ENCODE measurements around the gene HBP1.

Gene HBP1

DNA sequence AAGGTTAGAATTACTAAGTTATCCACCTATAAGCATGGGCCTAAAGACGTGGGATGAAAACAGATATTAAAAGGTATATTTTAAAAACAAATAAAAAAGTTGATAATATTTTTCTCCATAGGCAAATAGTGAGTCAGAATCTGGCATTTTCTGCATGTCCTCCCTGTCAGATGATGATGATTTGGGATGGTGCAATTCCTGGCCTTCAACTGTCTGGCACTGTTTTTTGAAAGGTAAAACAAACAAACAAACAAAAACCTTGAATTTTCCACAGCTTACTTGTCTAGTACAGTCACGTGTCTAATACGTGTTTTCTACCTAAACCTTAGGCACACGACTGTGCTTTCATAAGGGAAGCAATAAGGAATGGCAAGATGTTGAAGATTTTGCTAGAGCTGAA, 17.4 kb downstream of the HBP1 start:
- H3K27me3 ChIP-seq (ENCODE audit: low read length): no peaks in the 10 kb centered on the region
- peaks cover 17% of the 10 kb centered on the region; the same call in 1 of the 2 replicates for H3K36me3 ChIP-seq (ENCODE audit: low read length)
- H3K4me2 ChIP-seq (ENCODE audit: low read depth, low read length, poor library complexity, severe bottlenecking): no peak overlapping the region
- H4K20me1 ChIP-seq (ENCODE audit: low read depth, low read length): no peaks in the 10 kb centered on the region
- H3K9me3 ChIP-seq (ENCODE audit: insufficient read depth, low read length): no peaks in the 10 kb centered on the region
- TF ChIP-seq, protein P1, sequence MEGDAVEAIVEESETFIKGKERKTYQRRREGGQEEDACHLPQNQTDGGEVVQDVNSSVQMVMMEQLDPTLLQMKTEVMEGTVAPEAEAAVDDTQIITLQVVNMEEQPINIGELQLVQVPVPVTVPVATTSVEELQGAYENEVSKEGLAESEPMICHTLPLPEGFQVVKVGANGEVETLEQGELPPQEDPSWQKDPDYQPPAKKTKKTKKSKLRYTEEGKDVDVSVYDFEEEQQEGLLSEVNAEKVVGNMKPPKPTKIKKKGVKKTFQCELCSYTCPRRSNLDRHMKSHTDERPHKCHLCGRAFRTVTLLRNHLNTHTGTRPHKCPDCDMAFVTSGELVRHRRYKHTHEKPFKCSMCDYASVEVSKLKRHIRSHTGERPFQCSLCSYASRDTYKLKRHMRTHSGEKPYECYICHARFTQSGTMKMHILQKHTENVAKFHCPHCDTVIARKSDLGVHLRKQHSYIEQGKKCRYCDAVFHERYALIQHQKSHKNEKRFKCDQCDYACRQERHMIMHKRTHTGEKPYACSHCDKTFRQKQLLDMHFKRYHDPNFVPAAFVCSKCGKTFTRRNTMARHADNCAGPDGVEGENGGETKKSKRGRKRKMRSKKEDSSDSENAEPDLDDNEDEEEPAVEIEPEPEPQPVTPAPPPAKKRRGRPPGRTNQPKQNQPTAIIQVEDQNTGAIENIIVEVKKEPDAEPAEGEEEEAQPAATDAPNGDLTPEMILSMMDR (IDR thresholded peaks at IDR 0.05; ENCODE audit: insufficient read depth, low read length, poor library complexity, severe bottlenecking): no peak
- no peak for TF ChIP-seq EZH2phosphoT487 (conservative IDR thresholded peaks at IDR 0.05; ENCODE audit: low read length)
- H3F3A ChIP-seq (ENCODE audit: insufficient read depth): no peaks in the 10 kb centered on the region
- no peak overlapping the region for H3K9ac ChIP-seq (ENCODE audit: low read length)
- H3K27ac ChIP-seq (ENCODE audit: low read depth, low read length): no peak overlapping the region
- H3K9me2 ChIP-seq (replicated peaks; ENCODE audit: insufficient read depth, low read length): no peaks in the 10 kb centered on the region
- H3K4me3 ChIP-seq (ENCODE audit: insufficient read depth, low read length, poor library complexity, severe bottlenecking): no peak overlapping the region
- H2AFZ ChIP-seq (ENCODE audit: low read depth, low read length, severe bottlenecking): no peak overlapping the region
- H3K79me2 ChIP-seq (ENCODE audit: insufficient read depth, low read length): no peaks in the 10 kb centered on the region

DNA sequence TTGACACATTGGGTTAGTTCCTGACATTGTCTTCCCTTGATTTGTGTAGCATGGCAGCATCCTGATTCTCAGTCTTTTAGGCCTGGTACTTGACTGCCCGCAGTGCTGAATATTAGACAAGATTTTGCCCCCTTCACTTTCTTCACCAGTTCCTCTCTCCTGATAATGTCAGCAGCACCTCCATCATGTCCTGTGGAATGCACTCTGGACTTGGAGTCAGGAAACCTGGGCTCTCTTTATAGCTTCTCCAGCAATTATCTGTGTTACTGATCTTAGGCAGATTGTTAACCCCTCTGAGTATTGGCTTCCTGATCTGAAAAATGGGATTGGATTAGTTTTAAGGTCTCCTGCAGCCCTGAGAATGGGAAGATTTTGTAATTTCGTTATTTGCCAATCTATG, 19.0 kb downstream of the HBP1 start:
- H3K9me2 ChIP-seq (replicated peaks; ENCODE audit: insufficient read depth, low read length): no peaks in the 10 kb centered on the region
- no peaks in the 10 kb centered on the region for H3K27me3 ChIP-seq (ENCODE audit: low read length)
- H3K9me3 ChIP-seq (ENCODE audit: insufficient read depth, low read length): no peaks in the 10 kb centered on the region
- no peaks in the 10 kb centered on the region for H4K20me1 ChIP-seq (ENCODE audit: low read depth, low read length)
- H3K9ac ChIP-seq (ENCODE audit: low read length): no peak overlapping the region
- H3K4me3 ChIP-seq (ENCODE audit: insufficient read depth, low read length, poor library complexity, severe bottlenecking): no peak overlapping the region
- peaks cover 14% of the 10 kb centered on the region; the same call in 1 of the 2 replicates for H3K36me3 ChIP-seq (ENCODE audit: low read length)
- no peaks in the 10 kb centered on the region for H3F3A ChIP-seq (ENCODE audit: insufficient read depth)
- no peak overlapping the region for H2AFZ ChIP-seq (ENCODE audit: low read depth, low read length, severe bottlenecking)
- H3K79me2 ChIP-seq (ENCODE audit: insufficient read depth, low read length): no peaks in the 10 kb centered on the region
- no peak overlapping the region for H3K4me2 ChIP-seq (ENCODE audit: low read depth, low read length, poor library complexity, severe bottlenecking)
- no peak overlapping the region for H3K27ac ChIP-seq (ENCODE audit: low read depth, low read length)
- TF ChIP-seq, protein P1 (IDR thresholded peaks at IDR 0.05; ENCODE audit: insufficient read depth, low read length, poor library complexity, severe bottlenecking): no peak
- TF ChIP-seq EZH2phosphoT487 (conservative IDR thresholded peaks at IDR 0.05; ENCODE audit: low read length): no peak

DNA sequence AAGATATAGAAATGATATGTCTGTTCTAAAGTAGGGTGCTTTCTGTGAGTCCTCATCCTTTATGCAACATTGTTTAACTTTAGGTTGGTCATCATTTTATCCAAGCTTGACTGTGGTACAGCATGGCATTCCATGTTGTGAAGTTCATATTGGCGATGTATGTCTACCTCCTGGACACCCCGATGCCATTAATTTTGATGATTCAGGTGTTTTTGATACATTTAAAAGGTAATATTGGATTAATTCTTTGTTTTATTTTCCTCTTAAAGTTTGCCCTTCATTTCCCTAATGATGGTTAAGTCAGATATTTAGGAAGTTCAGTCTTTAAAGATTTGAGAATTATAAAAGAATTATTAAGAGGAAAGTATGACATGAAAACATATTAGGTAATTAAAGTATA, 21.3 kb downstream of the HBP1 start:
- no peaks in the 10 kb centered on the region for H3K9me2 ChIP-seq (replicated peaks; ENCODE audit: insufficient read depth, low read length)
- no peak overlapping the region for H3K9ac ChIP-seq (ENCODE audit: low read length)
- no peaks in the 10 kb centered on the region for H3K9me3 ChIP-seq (ENCODE audit: insufficient read depth, low read length)
- H4K20me1 ChIP-seq (ENCODE audit: low read depth, low read length): no peaks in the 10 kb centered on the region
- H3K36me3 ChIP-seq (ENCODE audit: low read length): peaks cover 9% of the 10 kb centered on the region; the same call in 1 of the 2 replicates
- H3K27ac ChIP-seq (ENCODE audit: low read depth, low read length): no peak overlapping the region
- H3K4me3 ChIP-seq (ENCODE audit: insufficient read depth, low read length, poor library complexity, severe bottlenecking): no peak overlapping the region
- H3F3A ChIP-seq (ENCODE audit: insufficient read depth): no peaks in the 10 kb centered on the region
- no peak for TF ChIP-seq EZH2phosphoT487 (conservative IDR thresholded peaks at IDR 0.05; ENCODE audit: low read length)
- TF ChIP-seq, protein P1 (IDR thresholded peaks at IDR 0.05; ENCODE audit: insufficient read depth, low read length, poor library complexity, severe bottlenecking): no peak
- H3K79me2 ChIP-seq (ENCODE audit: insufficient read depth, low read length): no peaks in the 10 kb centered on the region
- no peak overlapping the region for H2AFZ ChIP-seq (ENCODE audit: low read depth, low read length, severe bottlenecking)
- H3K27me3 ChIP-seq (ENCODE audit: low read length): no peaks in the 10 kb centered on the region
- H3K4me2 ChIP-seq (ENCODE audit: low read depth, low read length, poor library complexity, severe bottlenecking): no peak overlapping the region

Measured in SU-DHL-6 (cell line).